ENCODE results near the gene METTL1. TPM values are rescaled to one million over a fixed set of nuclear protein-coding genes. Genes with fewer than 3 reads are reported as not detected.

METTL1 gene
- total and polyA plus RNA-seq, 4 donors: 9.5 to 16.2 (median 15.7) TPM

DNA sequence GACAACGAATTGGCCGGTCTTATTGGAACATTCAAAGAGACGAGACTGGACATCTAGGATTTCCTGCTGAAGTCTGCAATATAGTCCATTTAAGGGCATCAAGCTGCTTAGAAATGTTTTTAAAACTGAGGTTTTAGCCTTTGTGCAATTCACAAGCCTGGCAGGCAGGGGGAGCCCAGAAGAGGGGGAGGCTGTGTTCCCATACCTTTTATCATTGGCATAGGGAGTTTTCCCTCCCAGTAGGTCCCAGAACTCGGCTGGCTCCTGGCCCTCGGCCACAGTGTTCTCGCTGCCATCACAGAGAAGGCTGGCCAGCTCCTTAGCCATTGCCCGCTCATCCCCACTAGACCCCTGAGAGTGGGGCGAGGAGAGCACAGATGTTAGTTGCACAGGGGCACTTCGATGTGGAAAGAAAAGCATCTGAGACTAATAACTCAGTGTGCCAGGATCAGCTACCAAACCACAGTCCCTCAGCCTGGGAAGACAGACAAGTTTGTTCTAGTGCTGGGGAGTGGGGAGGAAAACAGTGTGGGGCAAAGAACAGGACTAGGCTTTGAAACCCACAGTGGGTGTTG, 31.5 kb upstream of the METTL1 start:
- peaks cover 2 to 10% of the 10 kb centered on the region in 2 donors for H3K36me3 ChIP-seq (ENCODE audit: control insufficient read depth in 1 of 2, insufficient read depth in 2 of 2, low read length in 1 of 2)
- peak; percentile 65 to 87 for DNase-seq
- no peaks in the 10 kb centered on the region for H3K4me1 ChIP-seq (ENCODE audit: control insufficient read depth in 1 of 2, insufficient read depth in 2 of 2, low read length in 2 of 2)
- no peaks in the 10 kb centered on the region for H3K9me3 ChIP-seq (ENCODE audit: control insufficient read depth, low read length)
- intact Hi-C loops (cut with DNase I): loop anchor here in 1 of 2 donors (2.0 kb wide), 1 partner anchor 101 kb away; no protein-coding TSS in a partner anchor
- peak; percentile 82 for ATAC-seq (ENCODE audit: low FRiP score)
- no peaks in the 10 kb centered on the region for H3K27me3 ChIP-seq (ENCODE audit: control insufficient read depth in 1 of 2, insufficient read depth in 2 of 2, low read length in 1 of 2)
- no peak overlapping the region for H3K27ac ChIP-seq (ENCODE audit: low read depth in 1 of 2, low read length in 2 of 2)
- H3K4me3 ChIP-seq (ENCODE audit: low read length in 2 of 2): no peak overlapping the region
- WGBS, 2 donors: 7 to 12% methylated on average over 9 of the region's 9 CpGs

DNA sequence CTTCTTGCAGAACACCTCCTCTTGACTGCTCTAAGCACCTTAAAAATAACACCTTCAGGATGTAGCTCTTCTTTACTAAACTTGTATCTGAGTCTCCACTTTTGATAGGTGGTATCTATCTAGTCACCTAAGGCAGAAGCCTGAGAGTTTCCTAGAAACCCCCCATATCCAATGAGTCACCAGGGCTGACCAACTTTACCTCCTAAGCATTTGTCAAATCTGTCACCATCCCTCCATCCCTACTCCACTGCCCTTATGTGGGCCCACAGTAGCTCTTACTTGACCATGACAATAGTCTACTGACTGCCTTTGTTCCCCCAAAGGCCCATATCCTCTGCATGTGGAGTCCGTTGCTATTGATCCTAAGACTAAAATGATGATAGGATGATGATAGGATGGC, 30.7 kb upstream of the METTL1 start:
- intact Hi-C loops (cut with DNase I): loop anchor here (1.0 to 2.0 kb wide), 2 partner anchors 102 to 103 kb away; no protein-coding TSS in a partner anchor
- peaks cover 0 to 8% of the 10 kb centered on the region in 2 donors for H3K36me3 ChIP-seq (ENCODE audit: control insufficient read depth in 1 of 2, insufficient read depth in 2 of 2, low read length in 1 of 2)
- no peaks in the 10 kb centered on the region for H3K27me3 ChIP-seq (ENCODE audit: control insufficient read depth in 1 of 2, insufficient read depth in 2 of 2, low read length in 1 of 2)
- DNase-seq: no peak
- 86 to 93% methylated on average over 1 of the region's 1 CpG for WGBS, 2 donors
- H3K9me3 ChIP-seq (ENCODE audit: control insufficient read depth, low read length): no peaks in the 10 kb centered on the region
- no peak overlapping the region for H3K27ac ChIP-seq (ENCODE audit: low read depth in 1 of 2, low read length in 2 of 2)
- H3K4me1 ChIP-seq (ENCODE audit: control insufficient read depth in 1 of 2, insufficient read depth in 2 of 2, low read length in 2 of 2): no peaks in the 10 kb centered on the region
- no peak overlapping the region for H3K4me3 ChIP-seq (ENCODE audit: low read length in 2 of 2)
- ATAC-seq (ENCODE audit: low FRiP score): no peak

DNA sequence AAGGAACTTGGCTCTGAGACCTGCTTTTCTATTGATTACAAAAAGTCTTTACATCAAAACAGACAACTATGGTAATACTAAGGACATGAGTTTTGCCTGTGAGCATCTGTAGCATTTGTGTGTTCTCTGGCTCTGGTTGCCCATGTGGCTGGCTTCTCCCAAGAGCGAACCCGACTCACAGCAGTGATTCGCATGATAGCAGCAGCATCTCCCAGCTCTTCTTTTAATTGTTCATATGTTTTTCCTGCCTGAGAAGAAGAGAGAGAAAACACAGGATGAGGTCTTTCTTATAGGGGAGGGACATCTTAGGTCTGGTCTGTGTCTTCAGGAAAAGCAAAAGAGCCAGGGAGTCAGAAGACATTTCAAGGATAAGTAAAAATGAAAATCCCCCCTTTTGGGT, 29.1 kb upstream of the METTL1 start:
- 93 to 95% methylated on average over 3 of the region's 3 CpGs for WGBS, 2 donors
- no peak overlapping the region for H3K27ac ChIP-seq (ENCODE audit: low read depth in 1 of 2, low read length in 2 of 2)
- peaks cover 4 to 7% of the 10 kb centered on the region in 2 donors for H3K36me3 ChIP-seq (ENCODE audit: control insufficient read depth in 1 of 2, insufficient read depth in 2 of 2, low read length in 1 of 2)
- no peaks in the 10 kb centered on the region for H3K4me1 ChIP-seq (ENCODE audit: control insufficient read depth in 1 of 2, insufficient read depth in 2 of 2, low read length in 2 of 2)
- DNase-seq: no peak
- intact Hi-C loops (cut with DNase I): no loop called here
- no peaks in the 10 kb centered on the region for H3K9me3 ChIP-seq (ENCODE audit: control insufficient read depth, low read length)
- ATAC-seq (ENCODE audit: low FRiP score): no peak
- H3K4me3 ChIP-seq (ENCODE audit: low read length in 2 of 2): no peak overlapping the region
- H3K27me3 ChIP-seq (ENCODE audit: control insufficient read depth in 1 of 2, insufficient read depth in 2 of 2, low read length in 1 of 2): no peaks in the 10 kb centered on the region

DNA sequence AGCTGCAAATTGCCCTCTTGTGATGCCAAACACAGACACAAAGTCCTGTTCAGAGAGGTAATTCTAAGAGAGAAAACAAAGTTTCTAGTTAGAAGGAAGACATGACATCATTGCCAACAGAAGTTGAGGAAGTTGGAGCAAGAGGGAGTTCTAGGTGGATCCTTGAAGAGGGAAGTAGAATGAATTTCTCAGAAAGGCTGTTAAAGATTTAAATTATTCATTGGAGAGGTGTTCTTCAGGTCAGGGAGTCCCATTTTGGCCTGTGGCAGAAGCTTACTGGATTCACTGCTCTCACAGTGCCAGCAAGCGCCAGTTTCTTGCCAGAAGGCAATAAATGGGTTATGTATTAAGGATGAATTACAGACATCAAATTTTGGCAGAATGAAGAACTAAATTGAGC, 26.0 kb upstream of the METTL1 start:
- Histone ChIP-seq H3K4me3 (ENCODE audit: low read length in 2 of 2) (no peak overlapping the region), H3K27me3 (ENCODE audit: control insufficient read depth in 1 of 2, insufficient read depth in 2 of 2, low read length in 1 of 2) (no peaks in the 10 kb centered on the region), H3K9me3 (ENCODE audit: control insufficient read depth, low read length) (no peaks in the 10 kb centered on the region), H3K4me1 (ENCODE audit: control insufficient read depth in 1 of 2, insufficient read depth in 2 of 2, low read length in 2 of 2) (no peaks in the 10 kb centered on the region), H3K27ac (ENCODE audit: low read depth in 1 of 2, low read length in 2 of 2) (no peak overlapping the region), H3K36me3 (ENCODE audit: control insufficient read depth in 1 of 2, insufficient read depth in 2 of 2, low read length in 1 of 2) (peaks cover 4 to 8% of the 10 kb centered on the region in 2 donors)
- DNase-seq: no peak
- no peak for ATAC-seq (ENCODE audit: low FRiP score)
- intact Hi-C loops (cut with DNase I): no loop called here
- WGBS, 2 donors: 93 to 96% methylated on average over 1 of the region's 1 CpG

DNA sequence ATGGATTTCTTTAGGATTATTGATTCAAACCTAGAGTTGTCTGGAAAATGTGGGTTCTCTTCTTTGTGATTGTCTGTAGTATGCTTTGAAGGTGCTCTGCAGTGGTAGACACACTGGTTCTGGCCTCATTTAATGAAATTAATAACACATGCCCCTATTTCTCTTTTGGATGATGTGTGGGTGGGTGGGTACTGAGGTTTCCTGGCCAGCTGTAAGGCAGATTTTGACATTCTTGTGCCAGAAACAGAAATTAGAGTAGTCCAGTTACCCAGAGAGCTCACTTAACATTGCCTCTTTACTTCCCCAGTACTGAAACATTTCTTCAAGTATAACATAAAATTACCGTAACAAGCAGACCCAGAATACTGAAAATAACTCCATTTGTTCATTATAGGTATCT, 25.1 kb upstream of the METTL1 start:
- Histone ChIP-seq H3K36me3 (ENCODE audit: control insufficient read depth in 1 of 2, insufficient read depth in 2 of 2, low read length in 1 of 2) (peaks cover 4 to 7% of the 10 kb centered on the region in 2 donors), H3K4me3 (ENCODE audit: low read length in 2 of 2) (no peak overlapping the region), H3K27ac (ENCODE audit: low read depth in 1 of 2, low read length in 2 of 2) (no peak overlapping the region), H3K9me3 (ENCODE audit: control insufficient read depth, low read length) (no peaks in the 10 kb centered on the region), H3K27me3 (ENCODE audit: control insufficient read depth in 1 of 2, insufficient read depth in 2 of 2, low read length in 1 of 2) (no peaks in the 10 kb centered on the region), H3K4me1 (ENCODE audit: control insufficient read depth in 1 of 2, insufficient read depth in 2 of 2, low read length in 2 of 2) (no peaks in the 10 kb centered on the region)
- 89 to 93% methylated on average over 1 of the region's 1 CpG for WGBS, 2 donors
- intact Hi-C loops (cut with DNase I): no loop called here
- ATAC-seq (ENCODE audit: low FRiP score): no peak
- no peak for DNase-seq

DNA sequence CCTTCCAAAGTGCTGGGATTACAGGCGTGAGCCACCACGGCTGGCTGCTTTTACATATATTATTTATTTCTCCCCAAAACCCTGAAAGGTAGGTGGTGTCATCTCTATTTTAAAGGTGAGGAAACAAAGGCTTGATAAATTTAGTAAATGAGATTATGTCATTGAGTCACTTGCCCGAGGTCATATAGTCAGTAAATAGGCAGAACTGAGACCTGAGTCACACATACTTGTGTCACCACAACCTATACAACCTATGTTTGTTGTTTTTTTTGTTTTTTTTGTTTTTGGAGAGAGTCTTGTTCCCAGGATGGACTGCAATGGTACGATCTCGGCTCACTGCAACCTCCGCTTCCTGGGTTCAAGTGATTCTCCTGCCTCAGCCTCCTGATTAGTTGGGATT, 23.4 kb upstream of the METTL1 start:
- intact Hi-C loops (cut with DNase I): no loop called here
- H3K36me3 ChIP-seq (ENCODE audit: control insufficient read depth in 1 of 2, insufficient read depth in 2 of 2, low read length in 1 of 2): peaks cover 4 to 6% of the 10 kb centered on the region in 2 donors
- ATAC-seq (ENCODE audit: low FRiP score) (no peak), DNase-seq (no peak)
- H3K9me3 ChIP-seq (ENCODE audit: control insufficient read depth, low read length): no peaks in the 10 kb centered on the region
- no peak overlapping the region for H3K4me3 ChIP-seq (ENCODE audit: low read length in 2 of 2)
- 90 to 95% methylated on average over 6 of the region's 6 CpGs for WGBS, 2 donors
- no peak overlapping the region for H3K27ac ChIP-seq (ENCODE audit: low read depth in 1 of 2, low read length in 2 of 2)
- no peaks in the 10 kb centered on the region for H3K4me1 ChIP-seq (ENCODE audit: control insufficient read depth in 1 of 2, insufficient read depth in 2 of 2, low read length in 2 of 2)
- H3K27me3 ChIP-seq (ENCODE audit: control insufficient read depth in 1 of 2, insufficient read depth in 2 of 2, low read length in 1 of 2): no peaks in the 10 kb centered on the region

DNA sequence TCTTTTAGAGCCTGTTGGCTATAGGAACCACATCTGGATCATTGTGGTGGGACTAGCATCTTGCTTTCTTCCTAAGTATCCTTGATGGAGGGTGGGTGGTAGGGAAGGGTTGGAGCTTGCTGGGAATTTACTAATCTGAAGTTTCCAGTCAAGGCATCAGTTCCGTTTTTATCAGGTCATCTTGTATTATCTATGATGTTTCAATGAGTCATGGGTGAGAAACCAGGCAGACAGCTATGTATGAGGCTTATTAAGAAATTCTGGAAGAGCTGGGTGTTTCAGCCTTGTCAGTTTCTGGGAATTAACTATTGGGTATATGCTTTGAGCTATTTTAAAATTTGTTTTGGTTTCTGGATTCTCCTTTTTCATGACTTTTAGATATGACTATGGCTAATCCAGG, 22.0 kb upstream of the METTL1 start:
- intact Hi-C loops (cut with DNase I): no loop called here
- Histone ChIP-seq H3K27ac (ENCODE audit: low read depth in 1 of 2, low read length in 2 of 2) (no peak overlapping the region), H3K27me3 (ENCODE audit: control insufficient read depth in 1 of 2, insufficient read depth in 2 of 2, low read length in 1 of 2) (no peaks in the 10 kb centered on the region), H3K4me1 (ENCODE audit: control insufficient read depth in 1 of 2, insufficient read depth in 2 of 2, low read length in 2 of 2) (no peaks in the 10 kb centered on the region), H3K9me3 (ENCODE audit: control insufficient read depth, low read length) (no peaks in the 10 kb centered on the region), H3K4me3 (ENCODE audit: low read length in 2 of 2) (no peak overlapping the region), H3K36me3 (ENCODE audit: control insufficient read depth in 1 of 2, insufficient read depth in 2 of 2, low read length in 1 of 2) (peaks cover 4% of the 10 kb centered on the region in 2 donors)
- no peak for DNase-seq
- ATAC-seq (ENCODE audit: low FRiP score): no peak
- 21 to 25% methylated on average over 1 of the region's 1 CpG for WGBS, 2 donors

DNA sequence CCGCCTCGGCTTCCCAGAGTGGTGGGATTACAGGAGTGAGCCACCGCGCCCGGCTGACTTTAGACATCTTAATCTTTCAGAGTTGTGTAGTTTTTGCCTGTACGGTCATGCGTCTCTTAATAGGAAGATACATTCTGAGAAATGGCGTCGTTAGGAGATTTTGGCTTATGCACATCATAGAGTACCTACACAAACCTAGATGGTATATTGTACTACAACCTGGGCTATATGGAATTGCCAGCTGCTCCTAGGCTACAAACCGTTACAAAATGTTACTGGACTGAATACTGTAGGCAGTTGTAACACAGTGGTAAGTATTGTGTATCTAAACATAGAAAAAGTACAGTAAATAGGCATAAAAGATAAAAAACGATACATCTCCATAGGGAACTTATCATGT, 12.0 kb upstream of the METTL1 start:
- no peak overlapping the region for H3K27ac ChIP-seq (ENCODE audit: low read depth in 1 of 2, low read length in 2 of 2)
- DNase-seq (no peak), ATAC-seq (ENCODE audit: low FRiP score) (no peak)
- 92 to 93% methylated on average over 11 of the region's 11 CpGs for WGBS, 2 donors
- H3K4me1 ChIP-seq (ENCODE audit: control insufficient read depth in 1 of 2, insufficient read depth in 2 of 2, low read length in 2 of 2): no peaks in the 10 kb centered on the region
- intact Hi-C loops (cut with DNase I): loop anchor here in 1 of 2 donors (5.0 kb wide), 1 partner anchor 123 kb away; no protein-coding TSS in a partner anchor
- no peaks in the 10 kb centered on the region for H3K9me3 ChIP-seq (ENCODE audit: control insufficient read depth, low read length)
- H3K4me3 ChIP-seq (ENCODE audit: low read length in 2 of 2): no peak overlapping the region
- peaks cover 2 to 7% of the 10 kb centered on the region in 2 donors for H3K36me3 ChIP-seq (ENCODE audit: control insufficient read depth in 1 of 2, insufficient read depth in 2 of 2, low read length in 1 of 2)
- H3K27me3 ChIP-seq (ENCODE audit: control insufficient read depth in 1 of 2, insufficient read depth in 2 of 2, low read length in 1 of 2): no peaks in the 10 kb centered on the region

DNA sequence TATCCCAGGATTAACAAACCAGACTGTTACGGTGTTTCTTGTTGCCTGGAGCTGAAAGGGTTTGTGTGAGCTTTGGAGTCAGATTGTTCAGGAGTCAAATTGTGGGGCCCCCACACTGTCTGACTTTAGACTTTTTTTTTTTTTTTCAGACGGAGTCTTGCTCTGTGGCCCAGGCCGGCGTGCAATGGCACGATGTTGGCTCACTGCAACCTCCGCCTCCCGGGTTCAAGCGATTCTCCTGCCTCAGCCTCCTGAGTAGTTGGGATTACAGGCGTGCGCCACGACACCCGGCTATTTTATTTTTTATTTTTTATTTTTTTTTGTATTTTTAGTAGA, 11.5 kb upstream of the METTL1 start:
- H3K4me3 ChIP-seq (ENCODE audit: low read length in 2 of 2): peak overlapping the region; percentile 16 to 95
- H3K4me1 ChIP-seq (ENCODE audit: control insufficient read depth in 1 of 2, insufficient read depth in 2 of 2, low read length in 2 of 2): no peaks in the 10 kb centered on the region
- no peaks in the 10 kb centered on the region for H3K9me3 ChIP-seq (ENCODE audit: control insufficient read depth, low read length)
- DNase-seq: no peak
- intact Hi-C loops (cut with DNase I): loop anchor here in 1 of 2 donors (5.0 kb wide), 1 partner anchor 124 kb away; no protein-coding TSS in a partner anchor
- H3K27me3 ChIP-seq (ENCODE audit: control insufficient read depth in 1 of 2, insufficient read depth in 2 of 2, low read length in 1 of 2): no peaks in the 10 kb centered on the region
- H3K27ac ChIP-seq (ENCODE audit: low read depth in 1 of 2, low read length in 2 of 2): no peak overlapping the region
- H3K36me3 ChIP-seq (ENCODE audit: control insufficient read depth in 1 of 2, insufficient read depth in 2 of 2, low read length in 1 of 2): peaks cover 2 to 7% of the 10 kb centered on the region in 2 donors
- 84 to 86% methylated on average over 12 of the region's 12 CpGs for WGBS, 2 donors
- ATAC-seq (ENCODE audit: low FRiP score): no peak
